DOHH2 (cell line): Measurements from ENCODE around the gene KCNG2.

Experiments
- CTCF ChIP-seq: fragments of 200-600 bp; sonication (generic); IDR thresholded peaks from one replicate; pipeline ENCODE4 v1.5.1; 2014; ENCODE audit warnings: antibody characterized with exemption, mild to moderate bottlenecking, low read depth, low read length; ENCODE audit not compliant: poor library complexity, severe bottlenecking
- EZH2phosphoT487 ChIP-seq: fragments of 200-600 bp; sonication (generic); IDR thresholded peaks from 2 replicates; pipeline ENCODE4 v1.6.1; 2017; ENCODE audit warnings: borderline replicate concordance, mild to moderate bottlenecking, antibody characterized with exemption, low read length, moderate library complexity, mixed read lengths

GRCh38 chr18:79931475-79931874 lies 133.7 kb downstream of the KCNG2 start:
- TF ChIP-seq CTCF (no peak), EZH2phosphoT487 (no peak)
